K562 (cell line): ENCODE measurements around the gene CACNA2D2. TPM values are rescaled to one million over a fixed set of nuclear protein-coding genes. Genes with fewer than 3 reads are reported as not detected.

Source experiments
- CLOCK ChIP-seq: fragments of 250-450 bp; sonication (Bioruptor Pico); IDR thresholded peaks from 2 replicates; pipeline ENCODE4 v1.4.0; 2020; ENCODE audit warnings: mild to moderate bottlenecking, moderate library complexity, borderline replicate concordance
- ETV5 ChIP-seq: sonication (generic); formaldehyde crosslinking; IDR thresholded peaks from 2 replicates; pipeline ENCODE4 v1.4.0; 2020; ENCODE audit warnings: low read depth, mild to moderate bottlenecking, missing genetic modification reagents
- FOXP4 ChIP-seq: sonication (generic); formaldehyde crosslinking; IDR thresholded peaks from 2 replicates; pipeline ENCODE4 v1.8.0; 2022; ENCODE audit warnings: mild to moderate bottlenecking, missing genetic modification reagents, borderline replicate concordance
- FUS ChIP-seq: fragments of 200-400 bp; formaldehyde crosslinking; optimal IDR thresholded peaks from 2 replicates; pipeline ENCODE3; 2017; ENCODE audit warnings: low read depth, low read length
- HMGN3 ChIP-seq: IDR thresholded peaks from 2 replicates; pipeline ENCODE4 v1.6.1; 2011; ENCODE audit warnings: borderline replicate concordance, low read depth, mild to moderate bottlenecking, mixed read lengths, low read length; ENCODE audit not compliant: insufficient read length; ENCODE audit errors: extremely low read depth
- JUN ChIP-seq, 2 experiments: sonication (generic) in 1 of 2; formaldehyde crosslinking in 1 of 2; IDR thresholded peaks; 2 replicates each; pipeline versions ENCODE4 v1.6.1 to v1.8.0; 2012 to 2022; ENCODE audit warnings: borderline replicate concordance in 2 of 2, mild to moderate bottlenecking in 2 of 2, improper control_type of control experiment in 1 of 2, low read depth in 1 of 2, low read length in 1 of 2, missing genetic modification reagents in 1 of 2
- MAFF ChIP-seq: IDR thresholded peaks from 2 replicates; pipeline ENCODE4 v1.6.1; 2012; ENCODE audit warnings: low read length, improper control_type of control experiment
- NBN ChIP-seq: fragments of 450-650 bp; IDR thresholded peaks from 2 replicates; pipeline ENCODE4 v1.6.1; 2016; ENCODE audit warnings: low read depth, mild to moderate bottlenecking
- NFYB ChIP-seq: IDR thresholded peaks from 2 replicates; pipeline ENCODE4 v1.6.1; 2011; ENCODE audit warnings: mild to moderate bottlenecking, moderate library complexity; ENCODE audit not compliant: insufficient read length; ENCODE audit errors: extremely low read depth
- NR2C2 ChIP-seq, 2 experiments: fragments of 200-800 bp in 1 of 2; sonication (Bioruptor generic) in 1 of 2; sonication (generic) in 1 of 2; formaldehyde crosslinking in 1 of 2; IDR thresholded peaks; 2 replicates each; pipeline versions ENCODE4 v1.6.1 to v1.8.0; 2016 to 2022; ENCODE audit warnings: mild to moderate bottlenecking in 1 of 2, missing compliant biosample characterization in 1 of 2, missing genetic modification characterization in 1 of 2, missing genetic modification reagents in 1 of 2
- ZBTB17 ChIP-seq: fragments of 450-650 bp; formaldehyde crosslinking; IDR thresholded peaks from 2 replicates; pipeline ENCODE4 v1.4.0; 2020; ENCODE audit warnings: mild to moderate bottlenecking
- ZNF23 ChIP-seq: fragments of 250-450 bp; sonication (Bioruptor Pico); IDR thresholded peaks from 2 replicates; pipeline ENCODE4 v1.4.0; 2020; ENCODE audit warnings: mild to moderate bottlenecking
- ZNF263 ChIP-seq: sonication (generic); formaldehyde crosslinking; IDR thresholded peaks from 2 replicates; pipeline ENCODE4 v1.8.0; 2022; ENCODE audit warnings: mild to moderate bottlenecking, missing genetic modification reagents, borderline replicate concordance
- ZNF561 ChIP-seq: fragments of 450-650 bp; formaldehyde crosslinking; conservative IDR thresholded peaks from 2 replicates; pipeline ENCODE4 v1.4.0; 2020; ENCODE audit warnings: mild to moderate bottlenecking, moderate library complexity
- ZNF584 ChIP-seq: fragments of 200-800 bp; sonication (Bioruptor generic); IDR thresholded peaks from 2 replicates; pipeline ENCODE4 v1.6.1; 2016; ENCODE audit warnings: low read depth, mild to moderate bottlenecking, missing genetic modification characterization, missing compliant biosample characterization
- ZZZ3 ChIP-seq: fragments of 450-650 bp; IDR thresholded peaks from 2 replicates; pipeline ENCODE4 v1.6.1; 2016; ENCODE audit warnings: antibody characterized with exemption, mild to moderate bottlenecking, moderate library complexity
- polyA plus RNA-seq, 8 experiments: library from polyadenylated mRNA; depleted of rRNA in 4 of 8; stranded (reverse) in 5 of 8; unstranded in 3 of 8; fragments of >200 nt; fragmentation: Nextera tagmentation in 2 of 8; fragmentation: Illumina TruSeq in 1 of 8; extraction: Ambion mirVana in 2 of 8; extraction: Trizol in 1 of 8; gene quantifications; 2 replicates each; pipeline versions ENCODE4 v1.2.1 to v1.2.3, GENCODE V29; 2011 to 2014; ENCODE audit warnings: inconsistent platforms in 1 of 8, missing spikeins in 1 of 8
- total RNA-seq, 7 experiments: library from RNA; depleted of rRNA in 6 of 7; stranded (reverse); fragments of >200 nt in 6 of 7; fragmentation: Illumina TruSeq in 2 of 7; extraction: Trizol in 2 of 7; gene quantifications; 2 replicates each; pipeline versions ENCODE4 v1.2.1 to v1.2.3, GENCODE V29; 2011 to 2021; ENCODE audit warnings: low replicate concordance in 1 of 7
- TF ChIP-seq, protein P1 (sequence below): fragments of 250-450 bp; sonication (Bioruptor Pico); IDR thresholded peaks from 2 replicates; pipeline ENCODE4 v1.5.0; 2021; ENCODE audit warnings: mild to moderate bottlenecking, borderline replicate concordance
- TF ChIP-seq, protein P2 (sequence below): sonication (generic); formaldehyde crosslinking; IDR thresholded peaks from 2 replicates; pipeline ENCODE4 v1.8.1; 2023; ENCODE audit warnings: mild to moderate bottlenecking, missing genetic modification reagents, moderate library complexity

The CACNA2D2 gene
- total and polyA plus RNA-seq, 9 of the 15 experiments (the other 6 are each of a cell fraction or from before 2014, with no cell fraction given), result 0.11 to 0.58 (median 0.36) TPM; not detected in 2

DNA sequence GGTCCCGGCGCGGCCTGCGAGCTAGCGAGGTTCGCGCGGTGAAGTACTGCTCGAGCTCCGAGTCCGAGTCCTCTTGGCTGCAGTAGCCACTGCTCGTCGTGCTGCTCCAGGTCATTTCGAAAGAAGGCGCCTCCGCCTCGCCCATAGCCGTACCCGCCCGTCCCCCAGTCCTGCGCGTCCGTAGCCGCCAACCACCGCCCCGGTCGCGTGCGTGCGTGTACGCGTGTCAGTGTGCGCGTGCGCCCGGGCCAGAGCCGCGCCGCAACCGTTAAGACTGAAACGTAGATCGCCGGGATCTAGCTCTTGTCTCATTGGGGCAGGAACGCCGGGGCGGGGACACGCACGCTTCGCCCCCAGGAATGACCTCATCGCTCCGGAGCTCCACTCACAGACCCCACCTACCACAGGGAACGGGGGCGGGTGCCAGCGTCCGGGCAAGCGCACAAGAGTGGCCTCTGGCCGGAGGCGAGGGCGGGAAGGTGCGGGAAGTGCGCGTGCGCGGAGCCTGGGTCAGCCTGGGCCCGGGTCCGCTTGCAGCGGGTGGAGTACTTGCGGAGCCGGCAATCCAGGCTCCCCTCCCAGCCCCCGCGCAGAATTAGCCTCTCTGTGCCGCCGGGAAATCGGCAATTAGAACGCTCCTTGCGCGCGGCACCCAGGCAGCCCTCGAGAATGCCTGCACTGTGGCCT lies 166.1 kb downstream of the CACNA2D2 start (continued):
- TF ChIP-seq NBN, result no peak
- TF ChIP-seq JUN (IDR thresholded peaks at IDR 0.05; ENCODE audit: borderline replicate concordance, low read depth, low read length), result peak; percentile 87
- TF ChIP-seq JUN (CRISPR knock-in tag; IDR thresholded peaks at IDR 0.05; ENCODE audit: borderline replicate concordance), result no peak
- TF ChIP-seq NFYB, result no peak
- TF ChIP-seq ETV5 (CRISPR knock-in tag), result no peak
- TF ChIP-seq ZNF263 (CRISPR knock-in tag), result no peak
- no peak for TF ChIP-seq ZNF584
- TF ChIP-seq FUS, result peak; percentile 14
- TF ChIP-seq CLOCK (CRISPR knock-in tag), result no peak
- no peak for TF ChIP-seq MAFF
- TF ChIP-seq FOXP4 (CRISPR knock-in tag), result no peak
- 0 out of 2 replicates have a peak, but pooled peaks have one; percentile 61 for TF ChIP-seq ZBTB17 (CRISPR knock-in tag)
- TF ChIP-seq, protein P1, sequence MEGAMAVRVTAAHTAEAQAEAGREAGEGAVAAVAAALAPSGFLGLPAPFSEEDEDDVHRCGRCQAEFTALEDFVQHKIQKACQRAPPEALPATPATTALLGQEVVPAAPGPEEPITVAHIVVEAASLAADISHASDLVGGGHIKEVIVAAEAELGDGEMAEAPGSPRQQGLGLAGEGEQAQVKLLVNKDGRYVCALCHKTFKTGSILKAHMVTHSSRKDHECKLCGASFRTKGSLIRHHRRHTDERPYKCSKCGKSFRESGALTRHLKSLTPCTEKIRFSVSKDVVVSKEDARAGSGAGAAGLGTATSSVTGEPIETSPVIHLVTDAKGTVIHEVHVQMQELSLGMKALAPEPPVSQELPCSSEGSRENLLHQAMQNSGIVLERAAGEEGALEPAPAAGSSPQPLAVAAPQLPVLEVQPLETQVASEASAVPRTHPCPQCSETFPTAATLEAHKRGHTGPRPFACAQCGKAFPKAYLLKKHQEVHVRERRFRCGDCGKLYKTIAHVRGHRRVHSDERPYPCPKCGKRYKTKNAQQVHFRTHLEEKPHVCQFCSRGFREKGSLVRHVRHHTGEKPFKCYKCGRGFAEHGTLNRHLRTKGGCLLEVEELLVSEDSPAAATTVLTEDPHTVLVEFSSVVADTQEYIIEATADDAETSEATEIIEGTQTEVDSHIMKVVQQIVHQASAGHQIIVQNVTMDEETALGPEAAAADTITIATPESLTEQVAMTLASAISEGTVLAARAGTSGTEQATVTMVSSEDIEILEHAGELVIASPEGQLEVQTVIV, result no peak
- no peak for TF ChIP-seq NR2C2 (CRISPR knock-in tag; IDR thresholded peaks at IDR 0.05)
- TF ChIP-seq NR2C2 (tag; IDR thresholded peaks at IDR 0.05), result peak; percentile 63; the same call in 1 of the 2 replicates
- TF ChIP-seq, protein P2, sequence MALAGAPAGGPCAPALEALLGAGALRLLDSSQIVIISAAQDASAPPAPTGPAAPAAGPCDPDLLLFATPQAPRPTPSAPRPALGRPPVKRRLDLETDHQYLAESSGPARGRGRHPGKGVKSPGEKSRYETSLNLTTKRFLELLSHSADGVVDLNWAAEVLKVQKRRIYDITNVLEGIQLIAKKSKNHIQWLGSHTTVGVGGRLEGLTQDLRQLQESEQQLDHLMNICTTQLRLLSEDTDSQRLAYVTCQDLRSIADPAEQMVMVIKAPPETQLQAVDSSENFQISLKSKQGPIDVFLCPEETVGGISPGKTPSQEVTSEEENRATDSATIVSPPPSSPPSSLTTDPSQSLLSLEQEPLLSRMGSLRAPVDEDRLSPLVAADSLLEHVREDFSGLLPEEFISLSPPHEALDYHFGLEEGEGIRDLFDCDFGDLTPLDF (CRISPR knock-in tag), result peak; percentile 77; the same call in 1 of the 2 replicates
- TF ChIP-seq ZZZ3, result no peak
- TF ChIP-seq ZNF561 (CRISPR knock-in tag), result no peak
- TF ChIP-seq ZNF23 (CRISPR knock-in tag), result no peak
- peak; percentile 55 for TF ChIP-seq HMGN3
